ENCODE measurements around the gene FOXP1. TPM values are rescaled to one million over a fixed set of nuclear protein-coding genes. Genes with fewer than 3 reads are reported as not detected.

Gene FOXP1
- total RNA-seq, 1 donor from 2014 or later: 26.1 TPM

DNA sequence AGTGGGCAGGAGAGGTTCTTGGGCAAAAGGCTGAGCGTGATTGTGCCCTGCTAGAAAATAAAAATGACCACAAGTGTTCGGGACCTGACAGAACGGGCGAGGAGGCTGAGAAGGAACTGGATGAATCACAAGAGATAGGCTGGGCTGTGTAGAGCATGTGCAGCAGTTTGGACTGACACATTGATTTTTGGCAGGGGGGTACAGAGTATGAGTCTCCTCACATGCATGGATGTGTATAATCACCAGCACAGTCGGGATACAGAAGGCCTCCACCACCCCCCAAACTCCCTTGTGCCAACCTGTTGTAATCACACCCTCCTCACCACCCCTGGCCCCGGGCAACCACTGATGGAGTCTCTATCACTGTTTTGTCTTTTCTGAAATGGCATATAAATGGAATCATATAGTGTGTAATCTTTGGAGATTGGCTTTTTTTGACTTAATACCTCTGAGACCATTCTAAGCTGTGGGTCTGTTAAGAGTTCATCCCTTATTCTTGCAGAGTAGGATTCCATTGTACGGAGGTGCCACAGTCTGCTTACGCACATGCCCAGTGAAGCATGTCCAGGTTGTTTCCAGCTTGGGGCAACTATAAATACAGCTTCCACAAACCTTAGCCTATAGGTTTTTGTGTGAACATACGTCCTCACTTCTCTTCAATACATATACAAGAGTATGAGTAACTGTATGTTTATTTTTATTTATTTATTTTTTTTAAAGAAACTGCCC lies 438.8 kb downstream of the FOXP1 start:
- H3K4me3 ChIP-seq (ENCODE audit: low read depth, low read length): no peak overlapping the region
- no peak for DNase-seq (ENCODE audit: low read depth)
- TF ChIP-seq, protein P1, sequence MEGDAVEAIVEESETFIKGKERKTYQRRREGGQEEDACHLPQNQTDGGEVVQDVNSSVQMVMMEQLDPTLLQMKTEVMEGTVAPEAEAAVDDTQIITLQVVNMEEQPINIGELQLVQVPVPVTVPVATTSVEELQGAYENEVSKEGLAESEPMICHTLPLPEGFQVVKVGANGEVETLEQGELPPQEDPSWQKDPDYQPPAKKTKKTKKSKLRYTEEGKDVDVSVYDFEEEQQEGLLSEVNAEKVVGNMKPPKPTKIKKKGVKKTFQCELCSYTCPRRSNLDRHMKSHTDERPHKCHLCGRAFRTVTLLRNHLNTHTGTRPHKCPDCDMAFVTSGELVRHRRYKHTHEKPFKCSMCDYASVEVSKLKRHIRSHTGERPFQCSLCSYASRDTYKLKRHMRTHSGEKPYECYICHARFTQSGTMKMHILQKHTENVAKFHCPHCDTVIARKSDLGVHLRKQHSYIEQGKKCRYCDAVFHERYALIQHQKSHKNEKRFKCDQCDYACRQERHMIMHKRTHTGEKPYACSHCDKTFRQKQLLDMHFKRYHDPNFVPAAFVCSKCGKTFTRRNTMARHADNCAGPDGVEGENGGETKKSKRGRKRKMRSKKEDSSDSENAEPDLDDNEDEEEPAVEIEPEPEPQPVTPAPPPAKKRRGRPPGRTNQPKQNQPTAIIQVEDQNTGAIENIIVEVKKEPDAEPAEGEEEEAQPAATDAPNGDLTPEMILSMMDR (conservative IDR thresholded peaks at IDR 0.05; ENCODE audit: low read depth, low read length): no peak

DNA sequence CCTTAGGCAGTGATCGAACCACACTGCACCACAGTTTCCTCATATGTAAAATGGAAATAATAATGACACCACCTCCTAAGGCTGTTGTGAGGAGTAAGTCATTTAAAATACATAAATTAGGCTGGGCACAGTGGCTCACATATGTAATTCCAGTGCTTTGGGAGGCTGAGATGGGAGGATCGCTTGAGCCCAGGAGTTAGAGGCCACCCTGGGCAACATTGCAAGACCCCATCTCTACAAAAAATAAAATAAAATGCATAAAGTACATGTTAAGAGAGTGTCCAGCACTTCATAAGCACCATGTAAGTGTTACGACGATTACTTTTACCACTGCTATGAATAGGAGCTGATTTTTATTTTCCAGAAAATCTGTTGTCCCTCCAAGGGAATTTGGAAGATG lies 440.0 kb downstream of the FOXP1 start:
- TF ChIP-seq, protein P1 (conservative IDR thresholded peaks at IDR 0.05; ENCODE audit: low read depth, low read length): no peak
- no peak overlapping the region for H3K4me3 ChIP-seq (ENCODE audit: low read depth, low read length)
- no peak for DNase-seq (ENCODE audit: low read depth)

DNA sequence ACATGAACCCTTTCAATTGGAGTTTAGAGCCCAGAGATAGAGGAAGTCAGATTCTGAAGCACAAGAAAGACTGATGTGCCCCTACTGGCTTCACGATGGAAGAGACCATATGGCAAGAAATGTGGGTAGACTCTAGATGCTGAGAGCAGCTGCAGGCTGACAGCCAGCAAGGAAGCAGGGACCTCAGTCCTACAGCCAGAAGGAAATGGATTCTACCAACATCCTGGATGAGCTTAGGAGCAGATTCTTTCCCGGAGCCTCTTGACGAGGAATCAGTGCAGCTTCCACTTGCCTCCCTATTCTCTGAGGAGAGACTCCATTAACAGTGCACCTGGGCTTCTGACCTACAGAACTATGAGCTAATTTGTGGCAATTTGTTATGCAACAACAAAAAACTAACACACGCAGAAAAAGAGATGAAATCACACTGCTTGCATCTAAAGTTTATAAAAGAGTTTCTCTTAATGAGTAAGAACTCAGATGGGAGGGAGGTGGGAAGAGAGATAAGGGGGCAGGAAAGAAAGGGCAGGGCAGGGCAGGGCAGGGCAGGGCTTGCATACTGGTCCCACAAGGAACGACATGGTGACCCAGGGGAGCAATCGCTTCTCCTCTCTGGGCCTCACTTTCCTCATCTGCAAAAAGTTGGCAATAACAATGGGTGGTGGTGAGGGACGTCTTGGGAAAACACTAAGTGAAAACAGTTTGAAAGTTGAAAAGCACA lies 440.9 kb downstream of the FOXP1 start:
- H3K4me3 ChIP-seq (ENCODE audit: low read depth, low read length): no peak overlapping the region
- no peak for DNase-seq (ENCODE audit: low read depth)
- TF ChIP-seq, protein P1 (conservative IDR thresholded peaks at IDR 0.05; ENCODE audit: low read depth, low read length): no peak

DNA sequence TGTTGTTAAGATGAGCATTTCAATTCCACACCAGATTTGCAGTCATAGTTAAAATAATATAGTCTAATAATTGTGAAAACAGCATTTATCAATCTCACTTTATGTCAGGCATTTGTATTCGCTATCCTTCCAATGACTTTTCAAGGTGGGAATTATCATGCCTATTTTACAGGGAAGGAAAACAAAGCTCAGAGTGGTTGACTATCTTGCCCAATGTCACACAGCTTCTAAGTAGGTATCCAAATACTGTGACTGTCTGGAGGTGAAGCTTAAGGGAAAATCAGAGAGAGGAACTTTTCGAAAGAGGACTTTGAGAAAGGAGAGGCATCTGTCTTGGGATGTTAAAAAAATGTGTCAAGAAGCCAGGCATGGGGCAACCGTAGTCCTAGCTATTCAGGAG lies 443.1 kb downstream of the FOXP1 start:
- H3K4me3 ChIP-seq (ENCODE audit: low read depth, low read length): no peak overlapping the region
- TF ChIP-seq, protein P1 (conservative IDR thresholded peaks at IDR 0.05; ENCODE audit: low read depth, low read length): no peak
- no peak for DNase-seq (ENCODE audit: low read depth)

DNA sequence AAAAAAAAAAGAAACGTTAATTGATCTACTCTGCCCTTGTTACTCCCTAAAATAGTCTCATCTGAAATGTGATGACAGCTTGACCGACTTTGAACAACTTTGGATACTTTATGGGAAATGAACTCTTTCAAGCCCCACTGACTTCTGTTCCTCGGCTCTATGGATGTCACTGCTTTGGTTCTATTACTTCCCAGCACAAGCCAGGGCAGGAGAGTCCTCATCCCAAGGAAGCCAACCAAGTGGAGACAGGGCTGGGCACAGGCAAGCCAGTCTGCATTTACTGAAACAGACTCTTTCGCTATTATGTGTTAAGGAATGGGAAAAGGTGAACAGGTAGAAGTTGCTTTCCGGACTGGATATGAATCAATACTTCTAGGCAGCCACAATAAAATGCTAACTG lies 444.0 kb downstream of the FOXP1 start:
- no peak for DNase-seq (ENCODE audit: low read depth)
- TF ChIP-seq, protein P1 (conservative IDR thresholded peaks at IDR 0.05; ENCODE audit: low read depth, low read length): no peak
- H3K4me3 ChIP-seq (ENCODE audit: low read depth, low read length): no peak overlapping the region

DNA sequence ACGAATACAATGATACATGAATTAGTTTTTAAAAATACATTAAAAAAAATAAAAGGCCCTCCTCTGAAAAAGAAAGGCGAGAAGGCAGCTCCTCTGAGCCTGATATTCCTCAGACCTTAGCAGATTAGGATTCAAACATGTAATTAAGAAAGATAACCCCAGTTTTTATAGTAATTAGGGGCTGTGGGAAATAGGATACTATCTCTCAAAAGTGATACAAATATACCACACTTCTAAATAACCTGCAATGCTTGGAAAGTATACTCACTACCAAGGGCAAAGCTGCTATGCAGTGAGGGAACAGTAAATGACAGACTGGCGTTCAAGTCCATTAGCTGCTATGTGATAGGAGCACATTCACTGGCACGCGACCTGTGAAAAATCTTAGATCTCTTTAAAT lies 445.1 kb downstream of the FOXP1 start:
- DNase-seq (ENCODE audit: low read depth): no peak
- no peak overlapping the region for H3K4me3 ChIP-seq (ENCODE audit: low read depth, low read length)
- TF ChIP-seq, protein P1 (conservative IDR thresholded peaks at IDR 0.05; ENCODE audit: low read depth, low read length): no peak
